ENCODE results near the gene PIP5K1B. TPM values are rescaled to one million over a fixed set of nuclear protein-coding genes. Genes with fewer than 3 reads are reported as not detected.

Gene PIP5K1B
- total RNA-seq, 1 experiment from 2014 or later, result 9.0 TPM

- intact Hi-C loops (cut with micrococcal nuclease; ENCODE audit: unreplicated experiment), result no loop called here
- H3K4me3 Mint-ChIP-seq (ENCODE audit: low read depth, unreplicated experiment), result no peak overlapping the region
- DNase-seq, result no peak
- H3K27ac Mint-ChIP-seq (ENCODE audit: unreplicated experiment), result no peak overlapping the region
- no peaks in the 10 kb centered on the region for H3K4me1 Mint-ChIP-seq (ENCODE audit: low read depth, unreplicated experiment)
- CTCF ChIA-PET, result no interaction called here
- no peaks in the 10 kb centered on the region for H3K36me3 Mint-ChIP-seq (ENCODE audit: insufficient read depth, unreplicated experiment)
- no TSS peak for BruUV-seq (replicated peaks)
- TF ChIP-seq CTCF (IDR thresholded peaks at IDR 0.05; ENCODE audit: unreplicated experiment), result no peak
- no peaks in the 10 kb centered on the region for H3K27me3 Mint-ChIP-seq (ENCODE audit: unreplicated experiment)
- no peaks in the 10 kb centered on the region for H3K9me3 Mint-ChIP-seq (ENCODE audit: low read depth, unreplicated experiment)
These were observed 202.9 kb downstream of the PIP5K1B start for GRCh38 chr9:68907910-68908309.

- no TSS peak for BruUV-seq (replicated peaks)
- Mint-ChIP-seq H3K36me3 (ENCODE audit: insufficient read depth, unreplicated experiment) (no peaks in the 10 kb centered on the region), H3K27ac (ENCODE audit: unreplicated experiment) (no peak overlapping the region), H3K27me3 (ENCODE audit: unreplicated experiment) (no peaks in the 10 kb centered on the region), H3K9me3 (ENCODE audit: low read depth, unreplicated experiment) (no peaks in the 10 kb centered on the region), H3K4me3 (ENCODE audit: low read depth, unreplicated experiment) (no peak overlapping the region), H3K4me1 (ENCODE audit: low read depth, unreplicated experiment) (no peaks in the 10 kb centered on the region)
- CTCF ChIA-PET, result no interaction called here
- intact Hi-C loops (cut with micrococcal nuclease; ENCODE audit: unreplicated experiment), result no loop called here
- no peak for DNase-seq
- no peak for TF ChIP-seq CTCF (IDR thresholded peaks at IDR 0.05; ENCODE audit: unreplicated experiment)
These were observed 207.5 kb downstream of the PIP5K1B start for GRCh38 chr9:68912561-68912960.

GRCh38 chr9:68913054-68913453 lies 208.0 kb downstream of the PIP5K1B start:
- BruUV-seq (replicated peaks), result no TSS peak
- H3K27me3 Mint-ChIP-seq (ENCODE audit: unreplicated experiment), result no peaks in the 10 kb centered on the region
- intact Hi-C loops (cut with micrococcal nuclease; ENCODE audit: unreplicated experiment), result no loop called here

GRCh38 chr9:68914751-68915150 lies 209.7 kb downstream of the PIP5K1B start:
- CTCF ChIA-PET, result no interaction called here

More at GRCh38 chr9:68913054-68913453, 208.0 kb downstream of the PIP5K1B start:
- H3K9me3 Mint-ChIP-seq (ENCODE audit: low read depth, unreplicated experiment), result no peaks in the 10 kb centered on the region
- H3K36me3 Mint-ChIP-seq (ENCODE audit: insufficient read depth, unreplicated experiment), result no peaks in the 10 kb centered on the region
- DNase-seq, result no peak
- H3K4me3 Mint-ChIP-seq (ENCODE audit: low read depth, unreplicated experiment), result no peak overlapping the region
- H3K27ac Mint-ChIP-seq (ENCODE audit: unreplicated experiment), result no peak overlapping the region
- no peaks in the 10 kb centered on the region for H3K4me1 Mint-ChIP-seq (ENCODE audit: low read depth, unreplicated experiment)
- CTCF ChIA-PET, result no interaction called here
- no peak for TF ChIP-seq CTCF (IDR thresholded peaks at IDR 0.05; ENCODE audit: unreplicated experiment)

More at GRCh38 chr9:68914751-68915150, 209.7 kb downstream of the PIP5K1B start:
- intact Hi-C loops (cut with micrococcal nuclease; ENCODE audit: unreplicated experiment), result no loop called here
- BruUV-seq (replicated peaks), result no TSS peak
- Mint-ChIP-seq H3K4me3 (ENCODE audit: low read depth, unreplicated experiment) (no peak overlapping the region), H3K9me3 (ENCODE audit: low read depth, unreplicated experiment) (no peaks in the 10 kb centered on the region), H3K36me3 (ENCODE audit: insufficient read depth, unreplicated experiment) (no peaks in the 10 kb centered on the region), H3K27ac (ENCODE audit: unreplicated experiment) (no peak overlapping the region), H3K27me3 (ENCODE audit: unreplicated experiment) (no peaks in the 10 kb centered on the region), H3K4me1 (ENCODE audit: low read depth, unreplicated experiment) (no peaks in the 10 kb centered on the region)
- no peak for DNase-seq
- TF ChIP-seq CTCF (IDR thresholded peaks at IDR 0.05; ENCODE audit: unreplicated experiment), result no peak

All from Calu3 (cell line).